ENCODE results near the gene BRD9.
"Not testable (repeated sequence)": the region's sequence is repeated elsewhere in the genome, so short reads cannot be mapped to it uniquely, and the experiment has no call there.

BRD9 gene

GRCh38 chr5:845031-845675 is 47.4 kb downstream of the BRD9 start:
- DNase-seq (ENCODE audit: low read depth in 3 of 3), result not testable (repeated sequence)

GRCh38 chr5:844426-844825 is 48.2 kb downstream of the BRD9 start:
- not testable (repeated sequence) for DNase-seq (ENCODE audit: low read depth in 3 of 3)

DNA sequence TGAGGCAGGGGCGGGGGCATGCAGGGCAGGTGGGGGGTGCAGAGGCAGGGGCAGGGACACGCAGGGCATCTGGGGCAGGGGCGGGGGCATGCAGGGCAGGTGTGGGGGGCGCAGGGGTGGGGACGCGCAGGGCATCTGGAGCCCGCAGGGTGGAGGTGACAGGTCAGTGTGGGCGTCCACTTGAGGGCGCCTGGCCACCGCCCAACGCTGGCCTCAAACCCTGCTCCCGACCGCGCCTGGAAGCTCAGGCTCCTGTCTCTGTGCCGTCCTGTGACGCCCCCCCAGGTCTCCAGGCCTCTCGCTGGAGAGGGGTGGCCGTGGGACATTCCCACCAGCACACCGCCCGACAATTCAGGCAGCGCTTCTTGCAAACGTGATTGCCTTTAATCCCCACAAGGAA is 48.7 kb downstream of the BRD9 start:
- not testable (repeated sequence) for DNase-seq (ENCODE audit: low read depth in 3 of 3)

DNA sequence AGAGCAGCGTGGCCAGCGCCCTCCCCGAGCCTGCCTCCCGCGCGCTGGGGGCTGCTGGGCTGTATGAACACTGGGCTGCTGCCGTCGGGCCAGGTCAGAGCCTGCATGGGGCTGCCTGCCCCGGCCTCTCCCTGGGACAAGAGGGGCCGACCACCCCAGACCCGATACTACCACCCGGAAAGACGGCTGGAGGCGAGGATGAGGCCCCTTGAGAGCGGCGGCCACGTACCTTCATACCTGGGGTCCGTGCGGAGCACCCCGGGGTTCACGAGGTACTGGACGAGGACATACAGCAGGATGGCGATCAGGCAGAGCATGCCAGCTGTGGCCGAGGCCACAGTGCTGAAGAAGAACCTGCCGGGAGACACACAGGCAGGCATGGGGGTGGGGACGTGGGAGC is 49.2 kb downstream of the BRD9 start:
- DNase-seq (ENCODE audit: low read depth in 3 of 3), result not testable (repeated sequence)

- DNase-seq (ENCODE audit: low read depth in 3 of 3), result not testable (repeated sequence)
Observed at GRCh38 chr5:842402-843221, 50.0 kb downstream of the BRD9 start.

DNA sequence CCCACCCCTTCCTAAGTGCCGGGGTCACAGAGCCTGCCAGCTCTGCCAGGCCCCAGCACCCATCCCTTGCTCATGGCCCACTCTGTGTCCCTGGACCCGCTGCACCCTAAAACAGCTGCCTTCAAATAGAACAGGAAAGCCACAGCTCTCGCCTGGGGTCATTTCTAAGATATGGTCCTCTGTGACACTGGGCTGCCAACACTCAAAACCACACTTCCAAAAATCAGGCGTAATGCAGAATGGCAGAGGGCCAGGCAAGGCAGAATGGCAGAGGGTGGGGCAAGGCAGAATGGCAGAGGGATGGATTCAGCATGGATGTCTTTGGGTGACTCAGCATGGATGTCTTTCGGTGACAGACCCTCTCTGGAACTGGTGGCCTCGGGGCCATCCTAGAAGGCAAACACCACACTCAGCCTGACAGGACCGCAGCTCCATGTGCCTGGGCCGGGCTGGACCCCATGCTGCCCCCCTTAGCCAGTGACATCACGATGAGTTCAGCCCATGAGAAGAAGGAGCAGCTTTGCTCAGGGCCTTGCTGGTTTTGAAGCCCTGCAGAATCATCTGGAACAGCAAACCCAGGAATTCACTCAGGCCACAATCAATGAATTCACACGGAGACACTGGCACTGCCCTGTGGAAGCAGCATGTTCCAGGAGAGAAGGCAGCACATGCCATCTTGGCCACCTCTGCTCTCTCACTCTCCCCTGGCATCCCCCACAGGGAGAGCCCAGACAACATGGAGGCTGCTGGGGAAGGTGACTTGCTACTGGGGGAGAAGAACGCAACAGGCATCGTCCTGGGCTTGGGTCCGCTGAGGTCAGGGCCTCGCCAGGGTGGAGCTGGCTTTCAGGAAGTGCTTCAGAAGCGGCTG is 50.8 kb downstream of the BRD9 start:
- not testable (repeated sequence) for DNase-seq (ENCODE audit: low read depth in 3 of 3)

DNA sequence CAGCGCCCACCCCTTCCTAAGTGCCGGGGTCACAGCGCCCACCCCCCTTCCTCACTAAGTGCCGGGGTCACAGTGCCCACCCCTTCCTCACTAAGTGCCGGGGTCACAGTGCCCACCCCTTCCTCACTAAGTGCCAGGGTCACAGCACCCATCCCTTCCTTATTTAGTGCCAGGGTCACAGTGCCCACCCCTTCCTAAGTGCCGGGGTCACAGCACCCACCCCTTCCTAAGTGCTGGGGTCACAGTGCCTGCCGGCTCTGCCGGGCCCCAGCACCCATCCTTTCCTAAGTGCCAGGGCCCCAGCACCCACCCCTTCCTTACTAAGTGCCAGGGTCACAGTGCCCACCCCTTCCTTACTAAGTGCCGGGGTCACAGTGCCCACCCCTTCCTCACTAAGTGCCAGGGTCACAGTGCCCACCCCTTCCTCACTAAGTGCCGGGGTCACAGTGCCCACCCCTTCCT is 51.6 kb downstream of the BRD9 start:
- DNase-seq (ENCODE audit: low read depth in 3 of 3), result not testable (repeated sequence)

GRCh38 chr5:840118-840973 is 52.3 kb downstream of the BRD9 start:
- not testable (repeated sequence) for DNase-seq (ENCODE audit: low read depth in 3 of 3)

- not testable (repeated sequence) for DNase-seq (ENCODE audit: low read depth in 3 of 3)
Observed at GRCh38 chr5:838431-838851, 54.2 kb downstream of the BRD9 start.

DNA sequence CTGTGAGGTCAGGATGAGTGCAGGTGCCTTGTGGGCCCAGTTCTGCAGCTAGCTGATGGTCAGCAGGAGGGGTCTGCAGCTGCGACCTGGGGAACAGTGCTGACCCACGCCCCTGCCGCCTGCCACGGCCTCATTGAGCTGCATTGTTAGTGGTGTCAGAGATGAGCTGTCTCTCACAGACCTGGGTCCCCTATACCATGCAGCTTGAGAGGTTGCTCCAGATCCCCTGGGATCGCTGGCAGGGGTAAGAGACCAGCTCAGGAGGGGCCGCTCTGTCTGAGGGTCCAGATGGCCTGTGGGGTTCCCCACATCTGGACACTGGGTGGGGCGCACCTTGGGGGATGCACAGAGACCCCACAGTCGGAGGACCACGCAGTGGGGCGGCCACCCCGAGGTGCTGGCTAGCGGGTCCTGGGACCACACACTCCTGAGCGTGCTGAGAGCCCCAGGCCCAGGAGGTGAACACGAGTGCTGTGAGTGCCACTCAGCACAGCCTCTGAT is 54.9 kb downstream of the BRD9 start:
- DNase-seq (ENCODE audit: low read depth in 3 of 3), result not testable (repeated sequence)

- DNase-seq (ENCODE audit: low read depth in 3 of 3), result not testable (repeated sequence)
Observed at GRCh38 chr5:835933-836612, 56.5 kb downstream of the BRD9 start.

DNA sequence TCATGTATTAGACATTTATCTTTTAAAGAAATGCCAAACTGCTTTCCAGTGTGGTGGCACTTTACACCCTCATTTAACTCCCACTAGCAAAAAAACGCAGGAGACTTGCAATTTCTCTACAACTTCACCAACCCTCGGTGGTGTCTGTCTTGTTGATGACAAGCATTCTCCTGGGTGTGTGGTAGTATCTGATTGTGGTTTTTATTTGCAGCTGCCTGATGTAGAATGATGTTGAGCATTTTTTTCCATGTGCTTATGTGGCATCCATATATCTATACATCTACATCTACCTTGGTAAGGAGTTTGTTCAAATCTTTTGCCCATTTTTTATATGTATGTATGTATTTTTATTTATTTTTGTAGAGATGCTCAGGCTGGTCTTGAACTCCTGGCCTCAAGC is 58.6 kb downstream of the BRD9 start:
- not testable (repeated sequence) for DNase-seq (ENCODE audit: low read depth in 3 of 3)

DNA sequence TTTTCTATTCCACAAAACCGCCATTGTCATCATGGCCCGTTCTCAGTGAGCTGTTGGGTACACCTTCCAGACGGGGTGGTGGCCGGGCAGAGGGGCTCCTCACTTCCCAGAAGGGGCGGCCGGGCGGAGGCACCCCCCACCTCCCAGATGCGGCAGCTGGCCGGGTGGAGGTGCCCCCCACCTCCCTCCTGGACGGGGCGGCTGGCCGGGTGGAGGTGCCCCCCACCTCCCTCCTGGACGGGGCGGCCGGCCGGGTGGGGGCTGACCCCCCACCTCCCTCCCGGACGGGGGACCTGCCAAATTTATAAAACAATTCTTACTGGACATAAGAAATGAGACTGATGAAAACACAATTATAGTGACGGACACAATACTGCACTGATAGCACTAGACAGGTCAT is 64.4 kb downstream of the BRD9 start:
- DNase-seq (ENCODE audit: low read depth in 3 of 3), result not testable (repeated sequence)

GRCh38 chr5:825544-825943 is 67.1 kb downstream of the BRD9 start:
- not testable (repeated sequence) for DNase-seq (ENCODE audit: low read depth in 3 of 3)

GRCh38 chr5:821504-821903 is 71.1 kb downstream of the BRD9 start:
- DNase-seq (ENCODE audit: low read depth in 3 of 3), result no peak

DNA sequence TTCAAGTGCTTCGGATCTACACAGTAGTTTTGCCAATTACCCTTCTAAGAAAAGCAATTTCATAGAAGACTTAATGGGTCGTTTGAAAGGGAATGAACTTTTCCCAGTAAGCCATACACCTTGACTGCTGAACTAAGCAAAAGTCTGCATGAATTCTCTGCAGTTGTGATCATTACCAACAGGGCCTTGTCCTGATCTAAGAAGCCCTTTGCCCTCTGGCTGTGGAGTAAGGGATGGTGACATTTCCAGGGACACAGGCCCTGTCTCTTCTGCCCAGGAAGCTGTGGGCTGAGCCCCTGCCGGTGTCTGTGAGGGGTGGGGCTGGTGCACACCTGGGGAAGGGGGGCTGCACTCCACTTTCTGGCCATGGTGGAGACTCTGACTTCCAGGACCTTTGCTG is 72.4 kb downstream of the BRD9 start:
- DNase-seq (ENCODE audit: low read depth in 3 of 3), result no peak

- DNase-seq (ENCODE audit: low read depth in 3 of 3), result no peak
Observed at GRCh38 chr5:819078-819477, 73.5 kb downstream of the BRD9 start.

DNA sequence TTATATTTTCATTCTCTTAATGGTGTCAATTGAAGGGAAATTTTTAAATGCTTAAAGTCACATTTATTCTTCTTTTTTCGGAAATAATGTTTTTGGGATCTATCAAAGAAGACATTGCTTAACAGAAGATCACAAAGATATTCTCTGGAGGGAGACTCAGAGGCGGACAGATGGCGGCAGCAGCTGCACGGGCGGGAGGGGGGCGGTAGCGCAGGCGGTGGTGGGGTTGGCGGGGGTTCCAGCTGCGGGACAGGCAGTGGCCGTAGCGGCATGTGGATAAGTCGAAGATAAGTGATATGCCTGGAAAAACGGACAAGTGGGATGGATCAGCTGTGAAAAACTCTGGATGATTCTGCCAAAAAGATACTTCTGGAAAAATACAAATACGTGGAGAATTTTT is 76.4 kb downstream of the BRD9 start:
- no peak for DNase-seq (ENCODE audit: low read depth in 3 of 3)

GRCh38 chr5:815449-815848 is 77.2 kb downstream of the BRD9 start:
- no peak for DNase-seq (ENCODE audit: low read depth in 3 of 3)
